Activated CD8-positive, alpha-beta memory T cell treated with anti-CD3 and anti-CD28 coated beads, Interleukin-2, amount 50 U/mL, for 24 hours (primary cell): ENCODE results near the gene SMURF1.

Experiments used
- DNase-seq: peaks from one replicate; pipeline ENCODE4 v3.0.0-alpha.2; 2020; ENCODE audit errors: extremely low read depth

SMURF1 gene

GRCh38 chr7:99029466-99030435 lies 114.2 kb downstream of the SMURF1 start:
- DNase-seq = no peak

GRCh38 chr7:99028261-99028973 lies 115.5 kb downstream of the SMURF1 start:
- no peak for DNase-seq

- no peak for DNase-seq
These were observed 116.1 kb downstream of the SMURF1 start for GRCh38 chr7:99027841-99028240.

- DNase-seq = no peak
These were observed 116.7 kb downstream of the SMURF1 start for GRCh38 chr7:99027241-99027640.

- DNase-seq = no peak
These were observed 119.8 kb downstream of the SMURF1 start for GRCh38 chr7:99024066-99024465.

GRCh38 chr7:99021941-99022560 lies 121.9 kb downstream of the SMURF1 start:
- no peak for DNase-seq

- no peak for DNase-seq
These were observed 123.5 kb downstream of the SMURF1 start for GRCh38 chr7:99020413-99020715.

GRCh38 chr7:99019523-99020412 lies 124.1 kb downstream of the SMURF1 start:
- DNase-seq = no peak

GRCh38 chr7:99016196-99016595 lies 127.7 kb downstream of the SMURF1 start:
- DNase-seq = no peak

GRCh38 chr7:99014113-99014985 lies 129.6 kb downstream of the SMURF1 start:
- no peak for DNase-seq

- DNase-seq = no peak
These were observed 130.4 kb downstream of the SMURF1 start for GRCh38 chr7:99013266-99014112.

GRCh38 chr7:99012722-99013121 lies 131.2 kb downstream of the SMURF1 start:
- DNase-seq = no peak

- no peak for DNase-seq
These were observed 132.1 kb downstream of the SMURF1 start for GRCh38 chr7:99011706-99012404.

GRCh38 chr7:99011341-99011705 lies 132.6 kb downstream of the SMURF1 start:
- no peak for DNase-seq

GRCh38 chr7:99010281-99010680 lies 133.6 kb downstream of the SMURF1 start:
- no peak for DNase-seq

GRCh38 chr7:99008921-99009530 lies 134.9 kb downstream of the SMURF1 start:
- DNase-seq = no peak

GRCh38 chr7:99008181-99008631 lies 135.7 kb downstream of the SMURF1 start:
- no peak for DNase-seq

GRCh38 chr7:99006739-99007424 lies 137.0 kb downstream of the SMURF1 start:
- DNase-seq = no peak
